ENCODE measurements around the gene OSBPL6.

The OSBPL6 gene

GRCh38 chr2:178238750-178239149, 44.4 kb downstream of the OSBPL6 start:
- no peak for DNase-seq (ENCODE audit: low spot score)

GRCh38 chr2:178241844-178242551, 47.7 kb downstream of the OSBPL6 start:
- peak; percentile 87 for DNase-seq (ENCODE audit: low spot score)

GRCh38 chr2:178242552-178242883, 48.2 kb downstream of the OSBPL6 start:
- DNase-seq (ENCODE audit: low spot score) = no peak

GRCh38 chr2:178243961-178244360, 49.6 kb downstream of the OSBPL6 start:
- DNase-seq (ENCODE audit: low spot score) = no peak

GRCh38 chr2:178244777-178245176, 50.5 kb downstream of the OSBPL6 start:
- no peak for DNase-seq (ENCODE audit: low spot score)

GRCh38 chr2:178246696-178247095, 52.4 kb downstream of the OSBPL6 start:
- DNase-seq (ENCODE audit: low spot score) = no peak

- DNase-seq (ENCODE audit: low spot score) = no peak
These were observed 52.9 kb downstream of the OSBPL6 start for GRCh38 chr2:178247250-178247649.

- no peak for DNase-seq (ENCODE audit: low spot score)
These were observed 56.1 kb downstream of the OSBPL6 start for GRCh38 chr2:178250429-178250828.

GRCh38 chr2:178251151-178251955, 57.0 kb downstream of the OSBPL6 start:
- DNase-seq (ENCODE audit: low spot score) = no peak

- DNase-seq (ENCODE audit: low spot score) = no peak
These were observed 62.2 kb downstream of the OSBPL6 start for GRCh38 chr2:178256382-178257042.

GRCh38 chr2:178257127-178257526, 62.8 kb downstream of the OSBPL6 start:
- DNase-seq (ENCODE audit: low spot score) = no peak

GRCh38 chr2:178258916-178259315, 64.6 kb downstream of the OSBPL6 start:
- no peak for DNase-seq (ENCODE audit: low spot score)

GRCh38 chr2:178263159-178263860, 69.0 kb downstream of the OSBPL6 start:
- no peak for DNase-seq (ENCODE audit: low spot score)

- no peak for DNase-seq (ENCODE audit: low spot score)
These were observed 69.9 kb downstream of the OSBPL6 start for GRCh38 chr2:178264211-178264610.

GRCh38 chr2:178265851-178266250, 71.5 kb downstream of the OSBPL6 start:
- no peak for DNase-seq (ENCODE audit: low spot score)

GRCh38 chr2:178266445-178266844, 72.1 kb downstream of the OSBPL6 start:
- no peak for DNase-seq (ENCODE audit: low spot score)

GRCh38 chr2:178267660-178268059, 73.3 kb downstream of the OSBPL6 start:
- no peak for DNase-seq (ENCODE audit: low spot score)

- DNase-seq (ENCODE audit: low spot score) = no peak
These were observed 74.1 kb downstream of the OSBPL6 start for GRCh38 chr2:178268435-178268834.

GRCh38 chr2:178269438-178270224, 75.3 kb downstream of the OSBPL6 start:
- DNase-seq (ENCODE audit: low spot score) = no peak

GRCh38 chr2:178270338-178270737, 76.0 kb downstream of the OSBPL6 start:
- DNase-seq (ENCODE audit: low spot score) = no peak

- DNase-seq (ENCODE audit: low spot score) = no peak
These were observed 76.8 kb downstream of the OSBPL6 start for GRCh38 chr2:178271094-178271493.
